IPS-NIHi7 (cell line): ENCODE results near the gene BCL3.
"Not testable (repeated sequence)": the region's sequence is repeated elsewhere in the genome, so short reads cannot be mapped to it uniquely, and the experiment has no call there.

Source experiments
- DNase-seq: peaks from one replicate; pipeline ENCODE4 v3.0.0; 2012; ENCODE audit warnings: mixed read lengths; ENCODE audit errors: extremely low spot score

Gene BCL3, protein sequence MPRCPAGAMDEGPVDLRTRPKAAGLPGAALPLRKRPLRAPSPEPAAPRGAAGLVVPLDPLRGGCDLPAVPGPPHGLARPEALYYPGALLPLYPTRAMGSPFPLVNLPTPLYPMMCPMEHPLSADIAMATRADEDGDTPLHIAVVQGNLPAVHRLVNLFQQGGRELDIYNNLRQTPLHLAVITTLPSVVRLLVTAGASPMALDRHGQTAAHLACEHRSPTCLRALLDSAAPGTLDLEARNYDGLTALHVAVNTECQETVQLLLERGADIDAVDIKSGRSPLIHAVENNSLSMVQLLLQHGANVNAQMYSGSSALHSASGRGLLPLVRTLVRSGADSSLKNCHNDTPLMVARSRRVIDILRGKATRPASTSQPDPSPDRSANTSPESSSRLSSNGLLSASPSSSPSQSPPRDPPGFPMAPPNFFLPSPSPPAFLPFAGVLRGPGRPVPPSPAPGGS

DNA sequence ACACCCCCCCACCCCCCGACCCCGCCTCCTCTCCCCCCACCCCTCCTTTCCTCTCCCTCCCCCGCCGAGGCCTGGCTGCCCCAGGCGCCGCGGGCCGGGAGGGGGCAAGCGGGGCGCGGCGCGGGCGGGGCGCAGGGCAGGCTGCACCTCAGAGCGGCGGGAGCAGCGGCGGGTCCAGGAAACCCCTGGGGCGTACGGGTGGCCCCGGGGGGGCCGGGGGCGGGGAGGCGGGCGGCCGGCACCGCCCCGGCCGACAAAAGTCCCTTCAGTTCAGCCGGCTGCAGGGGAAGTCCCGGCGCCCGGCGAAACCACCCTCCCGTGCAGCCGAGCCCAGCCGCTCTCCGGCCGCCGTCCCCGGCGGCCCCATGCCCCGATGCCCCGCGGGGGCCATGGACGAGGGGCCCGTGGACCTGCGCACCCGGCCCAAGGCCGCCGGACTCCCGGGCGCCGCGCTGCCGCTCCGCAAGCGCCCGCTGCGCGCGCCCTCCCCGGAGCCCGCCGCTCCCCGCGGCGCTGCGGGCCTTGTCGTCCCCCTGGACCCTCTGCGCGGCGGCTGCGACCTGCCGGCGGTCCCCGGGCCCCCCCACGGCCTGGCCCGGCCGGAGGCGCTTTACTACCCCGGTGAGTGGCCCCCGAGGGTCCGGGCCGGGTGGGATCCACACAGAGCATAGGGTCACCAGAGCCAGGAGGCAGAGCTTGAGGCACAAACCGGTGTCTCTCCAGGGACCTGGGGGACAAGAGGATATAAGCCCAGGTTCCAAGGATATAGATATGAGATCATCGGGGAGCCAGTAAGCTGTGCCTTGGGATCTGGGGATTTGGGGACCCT lies at the start of gene BCL3:
Gene BCL3, plus strand, starts transcription at position 283 of the 829 bp plus-strand sequence. Its CDS starts 83 bp downstream, at position 366.
- peak; percentile 26 for DNase-seq

- DNase-seq: no peak
Observed at GRCh38 chr19:44700547-44700946, 48.0 kb upstream of the BCL3 start.

GRCh38 chr19:44701228-44701627 lies 47.3 kb upstream of the BCL3 start:
- no peak for DNase-seq

GRCh38 chr19:44702551-44703176 lies 45.8 kb upstream of the BCL3 start:
- DNase-seq: no peak

DNA sequence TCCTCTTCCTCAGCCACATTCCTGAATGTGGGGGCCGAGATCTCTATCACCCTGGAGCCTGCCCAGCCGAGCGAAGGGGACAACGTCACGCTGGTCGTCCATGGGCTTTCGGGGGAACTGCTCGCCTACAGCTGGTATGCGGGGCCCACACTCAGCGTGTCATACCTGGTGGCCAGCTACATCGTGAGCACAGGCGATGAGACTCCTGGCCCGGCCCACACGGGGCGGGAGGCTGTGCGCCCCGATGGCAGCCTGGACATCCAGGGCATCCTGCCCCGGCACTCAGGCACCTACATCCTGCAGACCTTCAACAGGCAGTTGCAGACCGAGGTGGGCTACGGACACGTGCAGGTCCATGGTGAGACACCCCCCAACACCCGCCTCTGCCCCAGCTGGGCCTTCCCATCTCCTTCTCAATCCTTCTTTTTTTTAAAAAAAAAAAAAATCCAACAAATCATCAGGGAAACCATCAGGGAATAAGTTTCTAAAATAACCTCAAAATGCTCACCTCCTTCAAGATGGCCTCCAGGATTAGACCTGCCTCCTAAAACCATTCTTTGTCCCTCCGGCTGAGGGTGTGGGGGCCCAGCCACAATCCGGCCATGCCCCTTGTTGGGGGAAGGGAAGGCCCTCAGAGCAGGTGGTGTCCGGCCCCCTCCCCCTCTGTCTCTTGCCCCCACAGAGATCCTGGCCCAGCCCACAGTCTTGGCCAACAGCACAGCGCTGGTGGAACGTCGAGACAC lies 45.0 kb upstream of the BCL3 start:
- no peak for DNase-seq

- DNase-seq: no peak
Observed at GRCh38 chr19:44704982-44705381, 43.5 kb upstream of the BCL3 start.

GRCh38 chr19:44705502-44706010 lies 43.0 kb upstream of the BCL3 start:
- no peak for DNase-seq

DNA sequence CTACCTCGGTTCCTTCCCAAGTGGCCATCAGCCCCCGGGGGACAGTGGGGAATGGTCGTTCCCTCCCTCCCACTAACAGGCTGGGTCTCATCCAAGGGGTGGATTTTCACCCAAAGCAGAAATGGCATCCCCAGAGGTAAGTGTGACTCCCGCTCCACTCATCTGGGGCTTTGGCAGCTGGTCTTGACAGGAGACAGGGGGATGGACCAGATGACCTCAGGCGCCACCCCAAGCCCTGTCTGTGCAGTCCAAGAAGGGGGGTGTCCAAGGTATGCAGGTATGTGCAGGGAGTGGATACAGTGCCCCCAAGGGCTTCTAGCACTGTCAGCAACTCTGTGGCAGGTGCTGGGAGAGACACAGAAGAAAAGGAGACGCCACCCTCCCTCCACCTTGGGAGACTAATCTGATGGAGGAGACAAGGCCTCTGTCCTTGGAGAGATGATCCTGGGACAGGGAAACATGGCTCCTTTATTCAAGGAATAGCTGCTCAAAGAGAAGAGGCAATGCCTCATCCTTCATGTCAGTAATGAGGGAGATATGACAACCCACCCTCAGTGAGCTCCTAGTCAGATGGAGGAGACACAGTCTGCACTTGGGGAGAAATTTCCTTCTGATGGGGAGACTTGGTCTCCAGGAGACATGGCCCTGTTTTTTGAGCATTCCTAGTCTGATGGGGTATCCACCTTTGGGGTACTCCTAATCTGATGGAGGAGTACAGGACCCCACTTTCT lies 41.8 kb upstream of the BCL3 start:
- DNase-seq: no peak

- DNase-seq: no peak
Observed at GRCh38 chr19:44707794-44708193, 40.7 kb upstream of the BCL3 start.

- no peak for DNase-seq
Observed at GRCh38 chr19:44708940-44709339, 39.6 kb upstream of the BCL3 start.

DNA sequence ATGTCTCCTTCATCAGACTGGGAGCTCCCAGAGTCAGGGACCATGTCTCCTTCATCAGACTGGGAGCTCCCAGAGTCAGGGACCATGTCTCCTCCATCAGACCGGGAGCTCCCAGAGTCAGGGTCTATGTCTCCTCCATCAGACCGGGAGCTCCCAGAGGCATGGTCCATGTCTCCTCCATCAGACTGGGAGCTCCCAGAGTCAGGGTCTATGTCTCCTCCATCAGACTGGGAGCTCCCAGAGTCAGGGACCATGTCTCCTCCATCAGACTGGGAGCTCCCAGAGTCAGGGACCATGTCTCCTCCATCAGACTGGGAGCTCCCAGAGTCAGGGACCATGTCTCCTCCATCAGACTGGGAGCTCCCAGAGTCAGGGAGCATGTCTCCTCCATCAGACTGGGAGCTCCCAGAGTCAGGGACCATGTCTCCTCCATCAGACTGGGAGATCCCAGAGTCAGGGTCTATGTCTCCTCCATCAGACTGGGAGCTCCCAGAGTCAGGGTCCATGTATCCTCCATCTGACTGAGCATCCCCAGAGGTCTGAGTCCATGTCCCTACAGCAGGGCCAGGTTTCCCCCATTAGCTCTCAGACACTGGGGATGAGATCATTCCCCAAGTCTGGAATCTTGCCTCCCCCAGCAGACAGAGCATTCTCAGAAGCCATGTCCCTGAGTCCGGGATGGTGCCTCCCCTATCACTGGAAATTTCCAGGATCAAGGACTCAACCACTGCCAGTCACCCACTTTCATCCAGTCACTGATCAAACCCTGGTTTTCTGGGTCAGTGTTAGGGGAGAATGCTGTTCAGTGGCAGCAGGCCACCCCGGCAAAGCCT lies 38.9 kb upstream of the BCL3 start:
- not testable (repeated sequence) for DNase-seq

- DNase-seq: no peak
Observed at GRCh38 chr19:44710483-44710882, 38.0 kb upstream of the BCL3 start.

- peak; percentile 59 for DNase-seq
Observed at GRCh38 chr19:44712864-44713515, 35.5 kb upstream of the BCL3 start.

- DNase-seq: no peak
Observed at GRCh38 chr19:44714597-44715169, 33.8 kb upstream of the BCL3 start.

DNA sequence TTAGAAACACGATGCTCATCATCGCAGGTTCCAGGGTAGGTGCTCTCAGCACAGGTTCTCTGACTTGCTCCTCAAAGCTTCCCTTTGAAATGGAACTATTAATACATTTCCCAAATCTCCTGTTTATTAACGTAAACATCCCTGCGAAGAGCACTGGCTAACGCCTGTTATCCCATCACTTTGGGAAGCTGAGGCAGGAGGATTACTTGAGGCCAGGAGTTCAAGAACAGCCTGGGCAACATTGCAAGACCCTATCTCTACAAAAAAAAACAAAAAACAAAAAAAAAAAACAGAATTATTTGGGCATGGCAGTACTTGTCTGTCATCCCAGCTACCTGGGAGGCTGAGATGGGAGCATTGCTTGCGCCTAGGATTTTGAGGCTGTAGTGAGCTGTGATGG lies 30.9 kb upstream of the BCL3 start:
- no peak for DNase-seq

DNA sequence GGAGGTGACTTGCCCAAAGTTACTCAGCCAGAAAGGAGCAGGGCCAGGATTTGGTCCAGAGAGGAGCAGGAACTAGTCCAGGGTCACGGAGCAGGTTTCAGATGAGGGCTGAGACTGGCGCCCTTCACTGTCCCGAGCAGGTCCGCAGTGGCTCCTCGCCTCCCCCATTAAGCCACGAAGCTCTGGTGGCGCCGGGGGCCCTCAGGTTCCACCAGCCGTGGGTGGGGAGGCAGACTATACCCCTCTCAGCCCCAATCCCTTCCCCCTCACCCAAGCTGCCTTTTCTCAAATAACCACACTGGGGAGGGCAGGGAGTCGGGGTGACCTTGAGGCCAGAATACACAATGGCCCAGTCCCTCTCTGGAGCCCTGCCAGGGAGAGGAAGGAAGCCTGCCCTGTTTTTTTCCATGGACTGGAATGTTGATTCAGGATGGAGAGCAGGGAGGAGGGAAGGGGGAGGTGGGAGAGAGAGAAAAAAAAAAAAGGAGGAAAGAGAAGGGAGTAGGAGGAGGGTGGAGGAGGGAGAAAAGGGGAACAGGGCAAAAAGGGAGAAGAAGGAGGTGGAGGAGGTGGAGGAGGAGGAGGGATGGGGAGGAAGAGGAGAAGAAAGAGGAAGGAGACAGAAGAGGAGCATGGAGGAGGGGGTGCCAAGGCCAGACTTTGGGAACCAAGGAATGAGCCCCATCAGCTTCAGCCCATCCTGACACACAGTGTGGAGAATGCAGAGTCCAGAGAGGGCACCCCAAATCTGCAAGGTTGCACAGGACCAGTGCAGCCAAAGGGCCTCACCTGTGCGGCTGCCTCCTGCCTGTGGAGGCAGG lies 29.9 kb upstream of the BCL3 start:
- peak; percentile 78 for DNase-seq

DNA sequence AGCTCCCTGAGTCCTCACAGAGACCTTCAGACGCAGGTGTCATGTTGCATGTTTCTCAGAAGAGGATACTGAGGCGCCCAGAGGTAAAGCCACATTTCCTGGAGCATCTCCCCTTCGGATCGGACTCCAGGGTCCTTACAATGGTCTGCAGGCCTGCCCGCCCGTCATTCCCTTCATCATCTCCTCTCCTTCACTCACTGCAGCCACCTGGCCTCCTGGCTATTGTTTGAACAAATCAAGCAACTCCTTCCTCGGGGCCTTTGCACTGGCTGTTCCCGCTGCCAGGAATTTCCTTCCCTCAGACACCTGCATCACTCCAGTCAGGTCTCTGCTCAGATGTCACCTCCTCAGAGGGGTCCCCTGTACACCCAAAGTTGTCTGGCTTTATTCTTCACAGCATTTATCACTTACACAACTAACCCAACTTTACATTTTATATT lies 29.2 kb upstream of the BCL3 start:
- DNase-seq: no peak

DNA sequence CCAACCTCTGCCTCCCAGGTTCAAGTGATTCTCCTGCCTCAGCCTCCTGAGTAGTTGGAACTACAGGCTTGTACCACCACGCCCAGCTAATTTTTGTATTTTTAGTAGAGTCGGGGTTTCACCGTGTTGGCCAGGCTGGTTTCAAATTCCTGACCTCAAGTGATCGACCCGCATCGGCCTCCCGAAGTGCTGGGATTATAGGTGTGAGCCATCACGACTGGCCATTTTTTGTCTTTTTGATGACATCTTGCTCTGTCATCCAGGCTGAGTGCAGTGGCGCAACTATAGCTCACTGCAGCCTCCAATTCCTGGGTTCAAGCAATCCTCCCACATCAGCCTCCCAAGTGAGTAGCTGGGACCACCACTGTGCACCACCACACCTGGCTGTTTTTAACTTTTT lies 28.1 kb upstream of the BCL3 start:
- DNase-seq: not testable (repeated sequence)
